ENCODE measurements around the gene BAZ2B. TPM values are rescaled to one million over a fixed set of nuclear protein-coding genes. Genes with fewer than 3 reads are reported as not detected.

Gene BAZ2B
- total RNA-seq, 1 experiment from 2014 or later: 43.3 TPM

DNA sequence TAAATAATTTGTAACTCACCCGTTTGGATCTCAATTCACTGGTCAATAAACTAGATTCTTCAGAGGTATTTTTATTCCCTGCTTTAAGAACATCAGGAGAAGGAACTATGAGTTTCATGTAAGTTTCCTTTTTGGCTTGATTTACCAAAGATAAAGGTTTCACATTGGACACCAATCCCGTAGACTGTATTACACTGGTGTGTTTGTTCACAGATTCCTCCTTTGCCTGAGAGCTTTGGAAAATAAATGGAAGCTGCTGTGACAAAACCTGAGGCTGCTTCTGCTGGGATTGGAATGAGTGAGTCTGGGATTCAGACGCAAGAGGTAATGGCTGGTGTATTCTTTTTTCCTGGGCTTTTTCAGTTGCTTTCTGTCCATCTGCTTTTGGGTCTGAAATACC is 178.1 kb downstream of the BAZ2B start:
- Mint-ChIP-seq H3K9me3 (ENCODE audit: low read depth, unreplicated experiment) (no peaks in the 10 kb centered on the region), H3K27me3 (ENCODE audit: unreplicated experiment) (no peaks in the 10 kb centered on the region), H3K36me3 (ENCODE audit: insufficient read depth, unreplicated experiment) (no peaks in the 10 kb centered on the region), H3K4me1 (ENCODE audit: low read depth, unreplicated experiment) (peaks cover 17% of the 10 kb centered on the region), H3K4me3 (ENCODE audit: low read depth, unreplicated experiment) (no peak overlapping the region), H3K27ac (ENCODE audit: unreplicated experiment) (peak overlapping the region; percentile 20)
- BruUV-seq (replicated peaks): no TSS peak
- intact Hi-C loops (cut with micrococcal nuclease; ENCODE audit: unreplicated experiment): loop anchor here (5.0 kb wide), 1 partner anchor 74 kb away; no protein-coding TSS in a partner anchor
- DNase-seq: no peak
- CTCF ChIA-PET: no interaction called here
- TF ChIP-seq, protein P1, sequence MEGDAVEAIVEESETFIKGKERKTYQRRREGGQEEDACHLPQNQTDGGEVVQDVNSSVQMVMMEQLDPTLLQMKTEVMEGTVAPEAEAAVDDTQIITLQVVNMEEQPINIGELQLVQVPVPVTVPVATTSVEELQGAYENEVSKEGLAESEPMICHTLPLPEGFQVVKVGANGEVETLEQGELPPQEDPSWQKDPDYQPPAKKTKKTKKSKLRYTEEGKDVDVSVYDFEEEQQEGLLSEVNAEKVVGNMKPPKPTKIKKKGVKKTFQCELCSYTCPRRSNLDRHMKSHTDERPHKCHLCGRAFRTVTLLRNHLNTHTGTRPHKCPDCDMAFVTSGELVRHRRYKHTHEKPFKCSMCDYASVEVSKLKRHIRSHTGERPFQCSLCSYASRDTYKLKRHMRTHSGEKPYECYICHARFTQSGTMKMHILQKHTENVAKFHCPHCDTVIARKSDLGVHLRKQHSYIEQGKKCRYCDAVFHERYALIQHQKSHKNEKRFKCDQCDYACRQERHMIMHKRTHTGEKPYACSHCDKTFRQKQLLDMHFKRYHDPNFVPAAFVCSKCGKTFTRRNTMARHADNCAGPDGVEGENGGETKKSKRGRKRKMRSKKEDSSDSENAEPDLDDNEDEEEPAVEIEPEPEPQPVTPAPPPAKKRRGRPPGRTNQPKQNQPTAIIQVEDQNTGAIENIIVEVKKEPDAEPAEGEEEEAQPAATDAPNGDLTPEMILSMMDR (IDR thresholded peaks at IDR 0.05; ENCODE audit: unreplicated experiment): no peak

- BruUV-seq (replicated peaks): no TSS peak
- Mint-ChIP-seq H3K27ac (ENCODE audit: unreplicated experiment) (no peak overlapping the region), H3K36me3 (ENCODE audit: insufficient read depth, unreplicated experiment) (peaks cover 6% of the 10 kb centered on the region), H3K4me1 (ENCODE audit: low read depth, unreplicated experiment) (no peaks in the 10 kb centered on the region), H3K4me3 (ENCODE audit: low read depth, unreplicated experiment) (no peak overlapping the region), H3K9me3 (ENCODE audit: low read depth, unreplicated experiment) (no peaks in the 10 kb centered on the region), H3K27me3 (ENCODE audit: unreplicated experiment) (no peaks in the 10 kb centered on the region)
- intact Hi-C loops (cut with micrococcal nuclease; ENCODE audit: unreplicated experiment): no loop called here
- CTCF ChIA-PET: no interaction called here
- TF ChIP-seq, protein P1 (IDR thresholded peaks at IDR 0.05; ENCODE audit: unreplicated experiment): no peak
- no peak for DNase-seq
Observed at GRCh38 chr2:159432610-159433009, 183.7 kb downstream of the BAZ2B start.

DNA sequence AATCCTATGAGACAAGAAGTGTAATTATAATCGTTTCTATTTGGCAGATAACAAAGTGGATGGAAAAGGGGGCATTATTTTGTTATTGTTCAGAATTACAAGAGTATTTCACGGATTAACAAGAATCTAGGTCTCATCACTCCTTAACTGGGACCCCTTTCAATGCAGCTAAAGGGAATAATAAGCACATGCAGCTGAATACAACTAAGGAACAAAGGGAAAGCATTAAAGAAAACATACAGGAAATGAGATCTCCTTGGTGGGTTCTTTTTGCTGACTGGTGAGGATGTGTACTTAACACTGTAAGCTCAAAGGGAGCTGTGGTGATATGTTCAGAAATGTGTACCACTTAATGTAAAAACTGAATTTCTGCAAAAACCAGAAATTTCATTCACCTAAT is 189.3 kb downstream of the BAZ2B start:
- TF ChIP-seq, protein P1 (IDR thresholded peaks at IDR 0.05; ENCODE audit: unreplicated experiment): no peak
- H3K27ac Mint-ChIP-seq (ENCODE audit: unreplicated experiment): no peak overlapping the region
- no peaks in the 10 kb centered on the region for H3K36me3 Mint-ChIP-seq (ENCODE audit: insufficient read depth, unreplicated experiment)
- intact Hi-C loops (cut with micrococcal nuclease; ENCODE audit: unreplicated experiment): no loop called here
- no peaks in the 10 kb centered on the region for H3K27me3 Mint-ChIP-seq (ENCODE audit: unreplicated experiment)
- no peak for DNase-seq
- H3K9me3 Mint-ChIP-seq (ENCODE audit: low read depth, unreplicated experiment): no peaks in the 10 kb centered on the region
- no TSS peak for BruUV-seq (replicated peaks)
- no peak overlapping the region for H3K4me3 Mint-ChIP-seq (ENCODE audit: low read depth, unreplicated experiment)
- H3K4me1 Mint-ChIP-seq (ENCODE audit: low read depth, unreplicated experiment): no peaks in the 10 kb centered on the region
- CTCF ChIA-PET: no interaction called here

- BruUV-seq (replicated peaks): no TSS peak
- no peak for DNase-seq
- Mint-ChIP-seq H3K27ac (ENCODE audit: unreplicated experiment) (no peak overlapping the region), H3K4me1 (ENCODE audit: low read depth, unreplicated experiment) (no peaks in the 10 kb centered on the region), H3K36me3 (ENCODE audit: insufficient read depth, unreplicated experiment) (no peaks in the 10 kb centered on the region), H3K4me3 (ENCODE audit: low read depth, unreplicated experiment) (no peak overlapping the region), H3K27me3 (ENCODE audit: unreplicated experiment) (no peaks in the 10 kb centered on the region), H3K9me3 (ENCODE audit: low read depth, unreplicated experiment) (no peaks in the 10 kb centered on the region)
- TF ChIP-seq, protein P1 (IDR thresholded peaks at IDR 0.05; ENCODE audit: unreplicated experiment): no peak
- CTCF ChIA-PET: no interaction called here
- intact Hi-C loops (cut with micrococcal nuclease; ENCODE audit: unreplicated experiment): no loop called here
Observed at GRCh38 chr2:159419403-159419802, 196.9 kb downstream of the BAZ2B start.

Measured in Calu3 (cell line).